ENCODE data around the gene SPINT4.
"Not testable (repeated sequence)": the region's sequence is repeated elsewhere in the genome, so short reads cannot be mapped to it uniquely, and the experiment has no call there.

SPINT4 gene

GRCh38 chr20:45722047-45722446 is at the start of gene SPINT4:
Gene SPINT4, plus strand, starts transcription at chr20:45722347. Its CDS starts 21 bp downstream, at chr20:45722368.
- Histone ChIP-seq H3K4me1 (ENCODE audit: control insufficient read depth in 1 of 2, insufficient read depth in 1 of 2, low read depth in 1 of 2, low read length in 1 of 2) (no peaks in the 10 kb centered on the region), H3K27me3 (peaks cover 23% of the 10 kb centered on the region), H3K9me3 (no peaks in the 10 kb centered on the region), H3K27ac (no peak within 1 kb of the TSS), H3K4me3 (ENCODE audit: low read depth in 1 of 2, low read length in 1 of 2) (no peak within 1 kb of the TSS), H3K36me3 (no peaks in the 10 kb centered on the region)
- no peak for TF ChIP-seq CTCF (IDR thresholded peaks at IDR 0.05)

GRCh38 chr20:45672765-45673164 is 49.4 kb upstream of the SPINT4 start:
- Histone ChIP-seq H3K27ac (no peak overlapping the region), H3K4me3 (ENCODE audit: low read depth in 1 of 2, low read length in 1 of 2) (no peak overlapping the region), H3K9me3 (no peaks in the 10 kb centered on the region), H3K27me3 (peaks cover 22% of the 10 kb centered on the region), H3K4me1 (ENCODE audit: control insufficient read depth in 1 of 2, insufficient read depth in 1 of 2, low read depth in 1 of 2, low read length in 1 of 2) (no peaks in the 10 kb centered on the region), H3K36me3 (no peaks in the 10 kb centered on the region)
- no peak for TF ChIP-seq CTCF (IDR thresholded peaks at IDR 0.05)

GRCh38 chr20:45679650-45680049 is 42.5 kb upstream of the SPINT4 start:
- no peak for TF ChIP-seq CTCF (IDR thresholded peaks at IDR 0.05)
- Histone ChIP-seq H3K36me3 (no peaks in the 10 kb centered on the region), H3K4me3 (ENCODE audit: low read depth in 1 of 2, low read length in 1 of 2) (no peak overlapping the region), H3K27me3 (no peaks in the 10 kb centered on the region), H3K4me1 (ENCODE audit: control insufficient read depth in 1 of 2, insufficient read depth in 1 of 2, low read depth in 1 of 2, low read length in 1 of 2) (no peaks in the 10 kb centered on the region), H3K27ac (no peak overlapping the region), H3K9me3 (peaks cover 7% of the 10 kb centered on the region)

GRCh38 chr20:45685896-45686295 is 36.3 kb upstream of the SPINT4 start:
- Histone ChIP-seq H3K27ac (no peak overlapping the region), H3K4me3 (ENCODE audit: low read depth in 1 of 2, low read length in 1 of 2) (no peak overlapping the region), H3K36me3 (no peaks in the 10 kb centered on the region), H3K4me1 (ENCODE audit: control insufficient read depth in 1 of 2, insufficient read depth in 1 of 2, low read depth in 1 of 2, low read length in 1 of 2) (no peaks in the 10 kb centered on the region), H3K27me3 (no peaks in the 10 kb centered on the region), H3K9me3 (no peaks in the 10 kb centered on the region)
- TF ChIP-seq CTCF (IDR thresholded peaks at IDR 0.05): no peak

GRCh38 chr20:45693346-45693745 is 28.8 kb upstream of the SPINT4 start:
- H3K36me3 ChIP-seq; H3K27ac ChIP-seq; H3K4me1 ChIP-seq (ENCODE audit: control insufficient read depth in 1 of 2, insufficient read depth in 1 of 2, low read depth in 1 of 2, low read length in 1 of 2); H3K4me3 ChIP-seq (ENCODE audit: low read depth in 1 of 2, low read length in 1 of 2); H3K27me3 ChIP-seq; H3K9me3 ChIP-seq: not testable (repeated sequence)

GRCh38 chr20:45695496-45695895 is 26.7 kb upstream of the SPINT4 start:
- Histone ChIP-seq H3K4me1 (ENCODE audit: control insufficient read depth in 1 of 2, insufficient read depth in 1 of 2, low read depth in 1 of 2, low read length in 1 of 2) (no peaks in the 10 kb centered on the region), H3K27ac (no peak overlapping the region), H3K27me3 (no peaks in the 10 kb centered on the region), H3K4me3 (ENCODE audit: low read depth in 1 of 2, low read length in 1 of 2) (no peak overlapping the region), H3K9me3 (no peaks in the 10 kb centered on the region), H3K36me3 (no peaks in the 10 kb centered on the region)
- TF ChIP-seq CTCF (IDR thresholded peaks at IDR 0.05): no peak

Measured in neutrophil (primary cell).